IMR-90 (cell line): Measurements from ENCODE around the gene TMEM45B. TPM values are rescaled to one million over a fixed set of nuclear protein-coding genes. Genes with fewer than 3 reads are reported as not detected.
"Not testable (repeated sequence)": the region's sequence is repeated elsewhere in the genome, so short reads cannot be mapped to it uniquely, and the experiment has no call there.

Experiments used
- ATAC-seq: fragments of 200-7000 bp; cut with Tn5 transposase; 2 replicates; pipeline ENCODE4 v1.9.1; 2020; ENCODE audit warnings: low read depth, mild to moderate bottlenecking, moderate library complexity
- BruUV-seq: library from RNA; stranded (reverse); fragments of 400-500 nt; replicated peaks from 2 replicates; lab custom pipeline; 2021; lab: Mats Ljungman, UMichigan
- CTCF ChIA-PET: fragments of 300-600 bp; formaldehyde crosslinking; extraction: SDS; loops from one replicate; lab custom pipeline; 2021; ENCODE audit warnings: antibody characterized with exemption; lab: Yijun Ruan, JAX
- POLR2A ChIA-PET: fragments of 300-600 bp; sonication (Branson Sonifier 250); formaldehyde crosslinking; loops from one replicate; lab custom pipeline; 2022; ENCODE audit warnings: antibody characterized with exemption; ENCODE audit not compliant: unreplicated experiment; lab: Charles Lee
- DNase-seq: peaks from one replicate; pipeline ENCODE4 v3.0.0; 2013
- H2AFZ ChIP-seq: replicated peaks from 2 replicates; pipeline ENCODE3; 2013; ENCODE audit warnings: low read length, mild to moderate bottlenecking; ENCODE audit not compliant: poor library complexity
- H2AK5ac ChIP-seq: 2 replicates; pipeline ENCODE4 v1.6.1; 2013; ENCODE audit warnings: low read depth, low read length, inconsistent platforms
- H2AK9ac ChIP-seq: replicated peaks from 2 replicates; pipeline ENCODE3; 2013; ENCODE audit warnings: mild to moderate bottlenecking, low read depth, low read length, moderate library complexity; ENCODE audit not compliant: poor library complexity
- H2BK120ac ChIP-seq: 2 replicates; pipeline ENCODE4 v1.6.1; 2013; ENCODE audit warnings: low read depth, low read length, inconsistent platforms
- H2BK15ac ChIP-seq: 3 replicates; pipeline ENCODE4 v1.6.1; 2013; ENCODE audit warnings: low read depth, low read length, inconsistent platforms
- H2BK20ac ChIP-seq: 2 replicates; pipeline ENCODE4 v1.6.1; 2013; ENCODE audit warnings: low read depth, mild to moderate bottlenecking, inconsistent platforms, low read length, moderate library complexity
- H2BK5ac ChIP-seq: 2 replicates; pipeline ENCODE4 v1.6.1; 2013; ENCODE audit warnings: mild to moderate bottlenecking, low read depth, low read length, inconsistent platforms; ENCODE audit not compliant: poor library complexity, severe bottlenecking
- H3K14ac ChIP-seq: replicated peaks from 2 replicates; pipeline ENCODE4 v1.6.1; 2013; ENCODE audit warnings: low read depth, low read length, inconsistent platforms
- H3K18ac ChIP-seq: 2 replicates; pipeline ENCODE4 v1.6.1; 2013; ENCODE audit warnings: low read depth, low read length, control low read depth
- H3K23ac ChIP-seq: 2 replicates; pipeline ENCODE4 v1.6.1; 2013; ENCODE audit warnings: low read depth, low read length, inconsistent platforms
- H3K27ac ChIP-seq: 2 replicates; pipeline ENCODE4 v1.5.1; 2013; ENCODE audit warnings: mild to moderate bottlenecking, control low read depth, low read length; ENCODE audit not compliant: insufficient read depth
- H3K27me3 ChIP-seq: 2 replicates; pipeline ENCODE4 v1.6.1; 2013; ENCODE audit warnings: low read length; ENCODE audit not compliant: control insufficient read depth, insufficient read depth
- H3K36me3 ChIP-seq: 2 replicates; pipeline ENCODE4 v1.6.1; 2013; ENCODE audit warnings: low read length, mixed read lengths; ENCODE audit not compliant: control insufficient read depth, insufficient read depth
- H3K4ac ChIP-seq: 2 replicates; pipeline ENCODE4 v1.6.1; 2013; ENCODE audit warnings: low read depth, low read length, inconsistent platforms
- H3K4me1 ChIP-seq: 2 replicates; pipeline ENCODE4 v1.6.1; 2013; ENCODE audit warnings: low read length, mixed read lengths; ENCODE audit not compliant: control insufficient read depth, insufficient read depth
- H3K4me2 ChIP-seq: 2 replicates; pipeline ENCODE4 v1.6.1; 2013; ENCODE audit warnings: low read depth, mild to moderate bottlenecking, control low read depth, low read length, moderate library complexity
- H3K4me3 ChIP-seq: 2 replicates; pipeline ENCODE4 v1.5.1; 2013; ENCODE audit warnings: low read depth, mild to moderate bottlenecking, control low read depth, low read length, moderate library complexity; ENCODE audit not compliant: insufficient read depth
- H3K56ac ChIP-seq: 2 replicates; pipeline ENCODE4 v1.6.1; 2013; ENCODE audit warnings: low read length, inconsistent platforms; ENCODE audit not compliant: insufficient read depth; ENCODE audit errors: extremely low read depth
- H3K79me1 ChIP-seq, 2 experiments: 2 replicates each; pipeline ENCODE4 v1.6.1; 2013; ENCODE audit warnings: low read length in 2 of 2, inconsistent platforms in 1 of 2, low read depth in 1 of 2
- H3K9ac ChIP-seq: 2 replicates; pipeline ENCODE4 v1.6.1; 2013; ENCODE audit warnings: low read depth, low read length, control low read depth
- H3K9me1 ChIP-seq: 2 replicates; pipeline ENCODE4 v1.6.1; 2013; ENCODE audit warnings: low read length, inconsistent platforms; ENCODE audit not compliant: insufficient read depth
- H3K9me3 ChIP-seq: 2 replicates; pipeline ENCODE4 v1.6.1; 2013; ENCODE audit warnings: low read length; ENCODE audit not compliant: control insufficient read depth, insufficient read depth
- H4K20me1 ChIP-seq: 2 replicates; pipeline ENCODE4 v1.6.1; 2013; ENCODE audit warnings: low read length, inconsistent platforms; ENCODE audit not compliant: insufficient read depth
- H4K5ac ChIP-seq: 2 replicates; pipeline ENCODE4 v1.6.1; 2013; ENCODE audit warnings: mild to moderate bottlenecking, low read depth, low read length, control low read depth
- H4K8ac ChIP-seq, 2 experiments: 2 replicates each; pipeline ENCODE4 v1.6.1; 2013; ENCODE audit warnings: low read depth in 2 of 2, low read length in 2 of 2, control low read depth in 1 of 2, inconsistent platforms in 1 of 2
- H4K91ac ChIP-seq: 2 replicates; pipeline ENCODE4 v1.6.1; 2013; ENCODE audit warnings: low read depth, low read length, inconsistent platforms; ENCODE audit not compliant: insufficient read depth
- WGBS, 2 experiments: methylation state at CpG; one replicate each; pipeline versions ENCODE4 v1.1.5 to v1.1.7; 2013; ENCODE audit warnings: missing lambda C conversion rate in 2 of 2; ENCODE audit not compliant: insufficient read length in 1 of 2; ENCODE audit errors: extremely low coverage in 2 of 2; 5-methylcytosine and 5-hydroxymethylcytosine counted together
- dilution Hi-C: fragments of 300-500 bp; cut with HindIII; formaldehyde crosslinking; loops from one replicate; pipeline ENCODE4 v1.14.3; 2018; ENCODE audit warnings: low sequenced_read_pairs; ENCODE audit not compliant: unreplicated experiment
- in situ Hi-C: fragments of 300-500 bp; cut with MboI; formaldehyde crosslinking; loops from 3 replicates; pipeline ENCODE4 v1.14.3; 2019; ENCODE audit warnings: low sequenced_read_pairs, inconsistent platforms, mixed read lengths
- intact Hi-C: fragments of 100-400 bp; cut with micrococcal nuclease; formaldehyde crosslinking; loops from 2 replicates; pipeline ENCODE4 v1.10.0; 2022
- polyA plus RNA-seq, 3 experiments: library from polyadenylated mRNA; depleted of rRNA; stranded (reverse); fragments of >200 nt; gene quantifications; 2 replicates each; pipeline ENCODE4 v1.2.3, GENCODE V29; 2012; ENCODE audit warnings: low replicate concordance in 1 of 3
- total RNA-seq: library from RNA; depleted of rRNA; stranded (reverse); fragments of >200 nt; gene quantifications from 2 replicates; pipeline ENCODE4 v1.2.3, GENCODE V29; 2012

The TMEM45B gene
- total and polyA plus RNA-seq, 2 of the 4 experiments (the other 2 are of a cell fraction): not detected

- H3K79me1 ChIP-seq, H2AK5ac ChIP-seq, dilution Hi-C loops, H3K4me2 ChIP-seq, H4K8ac ChIP-seq, H4K20me1 ChIP-seq, BruUV-seq, H3K4ac ChIP-seq, H3K56ac ChIP-seq, intact Hi-C loops, CTCF ChIA-PET, H3K9ac ChIP-seq, in situ Hi-C loops, H3K18ac ChIP-seq, H2BK20ac ChIP-seq, ATAC-seq, H3K4me3 ChIP-seq, H3K9me1 ChIP-seq, H2AFZ ChIP-seq, H2AK9ac ChIP-seq, H2BK15ac ChIP-seq, H4K5ac ChIP-seq, H3K14ac ChIP-seq, H3K27ac ChIP-seq, H3K4me1 ChIP-seq, H3K36me3 ChIP-seq, H2BK120ac ChIP-seq, H4K91ac ChIP-seq, H2BK5ac ChIP-seq, POLR2A ChIA-PET, DNase-seq, H3K9me3 ChIP-seq, H3K23ac ChIP-seq: not testable (repeated sequence)
- peaks cover 11% of the 10 kb centered on the region for H3K27me3 ChIP-seq
- WGBS, 2 experiments: no CpG with 5 or more reads among the region's 1 CpG
These were observed 20.8 kb downstream of the TMEM45B start for GRCh38 chr11:129836423-129836891.
